Measurements from ENCODE around the gene REN. TPM values are rescaled to one million over a fixed set of nuclear protein-coding genes. Genes with fewer than 3 reads are reported as not detected.

Gene REN
- total RNA-seq, 1 experiment from 2014 or later = 0.81 TPM

DNA sequence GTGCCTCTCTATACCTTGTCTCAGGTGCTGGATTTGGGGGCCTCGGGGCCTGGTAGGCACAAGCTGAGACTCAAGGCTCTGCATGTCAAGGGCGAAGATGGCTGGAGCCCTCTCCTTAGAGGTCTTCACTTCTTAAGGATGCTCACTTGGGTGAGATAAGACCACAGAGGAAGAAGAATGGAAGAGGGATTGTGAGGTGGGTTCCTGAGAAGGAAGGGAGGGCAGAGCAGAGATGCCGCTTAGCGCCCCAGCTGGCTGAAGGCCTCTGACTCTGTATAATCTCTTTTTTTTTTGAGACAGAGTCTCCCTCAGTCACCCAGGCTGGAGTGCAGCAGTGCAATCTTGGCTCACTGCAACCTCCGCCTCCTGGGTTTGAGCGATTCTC is 61.0 kb downstream of the REN start:
- Histone ChIP-seq H3K9me3 (ENCODE audit: insufficient read depth, low read depth) (no peaks in the 10 kb centered on the region), H3K27ac (peak overlapping the region; percentile 96), H3K79me2 (ENCODE audit: low read depth) (peaks cover 93% of the 10 kb centered on the region), H4K20me1 (ENCODE audit: insufficient read depth) (no peaks in the 10 kb centered on the region; the same call in 1 of the 2 replicates), H3K4me3 (peak overlapping the region; percentile 38; the same call in 1 of the 2 replicates), H3K4me2 (peak overlapping the region; percentile 77), H2AFZ (no peak overlapping the region), H3K9me2 (ENCODE audit: insufficient read depth) (no peaks in the 10 kb centered on the region), H3K27me3 (ENCODE audit: insufficient read depth, low read depth) (no peaks in the 10 kb centered on the region), H3F3A (ENCODE audit: insufficient read depth, low read depth) (peaks cover 59% of the 10 kb centered on the region), H3K4me1 (replicated peaks; ENCODE audit: insufficient read depth) (peaks cover 84% of the 10 kb centered on the region), H3K36me3 (ENCODE audit: low read depth) (0 out of 2 replicates have a peak, but pooled peaks cover 11% of the 10 kb centered on the region)
- TF ChIP-seq, protein P1, sequence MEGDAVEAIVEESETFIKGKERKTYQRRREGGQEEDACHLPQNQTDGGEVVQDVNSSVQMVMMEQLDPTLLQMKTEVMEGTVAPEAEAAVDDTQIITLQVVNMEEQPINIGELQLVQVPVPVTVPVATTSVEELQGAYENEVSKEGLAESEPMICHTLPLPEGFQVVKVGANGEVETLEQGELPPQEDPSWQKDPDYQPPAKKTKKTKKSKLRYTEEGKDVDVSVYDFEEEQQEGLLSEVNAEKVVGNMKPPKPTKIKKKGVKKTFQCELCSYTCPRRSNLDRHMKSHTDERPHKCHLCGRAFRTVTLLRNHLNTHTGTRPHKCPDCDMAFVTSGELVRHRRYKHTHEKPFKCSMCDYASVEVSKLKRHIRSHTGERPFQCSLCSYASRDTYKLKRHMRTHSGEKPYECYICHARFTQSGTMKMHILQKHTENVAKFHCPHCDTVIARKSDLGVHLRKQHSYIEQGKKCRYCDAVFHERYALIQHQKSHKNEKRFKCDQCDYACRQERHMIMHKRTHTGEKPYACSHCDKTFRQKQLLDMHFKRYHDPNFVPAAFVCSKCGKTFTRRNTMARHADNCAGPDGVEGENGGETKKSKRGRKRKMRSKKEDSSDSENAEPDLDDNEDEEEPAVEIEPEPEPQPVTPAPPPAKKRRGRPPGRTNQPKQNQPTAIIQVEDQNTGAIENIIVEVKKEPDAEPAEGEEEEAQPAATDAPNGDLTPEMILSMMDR (conservative IDR thresholded peaks at IDR 0.05) = no peak
- TF ChIP-seq EZH2 (IDR thresholded peaks at IDR 0.05; ENCODE audit: low read depth) = no peak
- no peak for DNase-seq
- POLR2A ChIA-PET (ENCODE audit: unreplicated experiment) = no interaction called here
- CTCF ChIA-PET = no interaction called here
- BruUV-seq (replicated peaks) = TSS peak; percentile 27
- intact Hi-C loops (cut with micrococcal nuclease; ENCODE audit: unreplicated experiment) = loop anchor here (2.0 kb wide), 1 partner anchor 22 kb away; no protein-coding TSS in a partner anchor

Other genes with a start within 250 kb of the REN start
- gene SOX13, start 93.2 kb downstream of the REN start, total RNA-seq (2021) = 89.9 and 102 TPM in 2 replicates
- gene ETNK2, start 14.3 kb downstream of the REN start, total RNA-seq (2021) = 16.3 and 18.3 TPM in 2 replicates
- 4.0 and 5.2 TPM in 2 replicates for gene KISS1, start 30.2 kb upstream of the REN start, total RNA-seq (2021)
- gene GOLT1A, start 47.7 kb upstream of the REN start, total RNA-seq (2021) = 18.7 and 22.8 TPM in 2 replicates
- gene PLEKHA6, start 193.6 kb upstream of the REN start, total RNA-seq (2021) = 52.0 and 53.1 TPM in 2 replicates
- 37.3 and 40.9 TPM in 2 replicates for gene PPP1R15B, start 245.5 kb upstream of the REN start, total RNA-seq (2021)

Data from PC-9 (cell line).